ENCODE data around the gene FAM234B. TPM values are rescaled to one million over a fixed set of nuclear protein-coding genes. Genes with fewer than 3 reads are reported as not detected.
"Not testable (repeated sequence)": the region's sequence is repeated elsewhere in the genome, so short reads cannot be mapped to it uniquely, and the experiment has no call there.

Gene FAM234B
- total RNA-seq, 3 donors from 2014 or later (not counting 1 experiment from before 2014, with no cell fraction given): 5.5 to 8.7 (median 6.6) TPM

DNA sequence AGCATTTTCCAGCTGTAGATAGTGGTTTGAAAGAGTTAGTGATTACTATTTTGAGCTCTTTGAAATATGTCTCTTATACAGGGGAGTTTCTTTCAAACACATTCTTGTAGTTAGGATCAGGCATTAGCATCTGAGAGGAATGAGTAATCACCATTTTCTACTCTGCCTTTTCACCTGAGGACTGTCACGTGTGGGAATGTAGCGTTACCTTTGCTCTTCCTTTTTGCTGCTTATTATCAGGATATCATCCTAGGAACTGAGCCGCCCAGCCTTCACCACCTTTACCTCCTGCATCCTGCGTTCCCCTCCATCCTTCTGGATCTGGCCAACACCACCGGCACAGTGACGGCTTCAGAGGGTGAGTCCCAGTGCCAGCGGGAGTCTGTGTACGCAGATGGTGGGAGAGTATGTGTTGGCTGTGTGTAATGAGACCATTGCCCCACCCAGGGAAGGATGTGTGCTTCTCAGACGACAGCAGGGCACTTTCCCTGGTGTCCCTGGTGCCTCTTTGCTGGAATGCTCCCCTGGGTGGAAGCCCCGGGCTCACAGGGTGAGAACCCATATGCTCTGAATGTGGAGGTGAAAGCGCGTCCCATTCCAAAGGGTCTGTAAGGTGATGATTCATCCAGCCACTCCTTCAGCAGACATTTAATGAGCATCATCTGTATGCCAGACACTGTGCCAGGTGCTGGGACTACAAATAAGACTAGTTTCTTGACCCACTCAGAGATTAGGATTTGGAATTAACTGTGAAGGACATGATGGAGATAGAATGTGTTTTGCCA lies 31.8 kb downstream of the FAM234B start:
- Histone ChIP-seq H3K36me3 (ENCODE audit: control insufficient read depth, insufficient read depth, low read length) (peaks cover 8% of the 10 kb centered on the region), H3K4me1 (ENCODE audit: control insufficient read depth, insufficient read depth, low read length) (no peaks in the 10 kb centered on the region), H3K9me3 (ENCODE audit: control insufficient read depth, insufficient read depth, low read length) (no peaks in the 10 kb centered on the region), H3K4me3 (ENCODE audit: low read length) (no peak overlapping the region), H3K27me3 (ENCODE audit: control insufficient read depth, insufficient read depth, low read length) (no peaks in the 10 kb centered on the region), H3K27ac (ENCODE audit: low read length) (no peak overlapping the region)
- no peaks in the 10 kb centered on the region for H3K9me3 Mint-ChIP-seq
- no peak overlapping the region for H3K27ac Mint-ChIP-seq
- TF ChIP-seq, protein P1, sequence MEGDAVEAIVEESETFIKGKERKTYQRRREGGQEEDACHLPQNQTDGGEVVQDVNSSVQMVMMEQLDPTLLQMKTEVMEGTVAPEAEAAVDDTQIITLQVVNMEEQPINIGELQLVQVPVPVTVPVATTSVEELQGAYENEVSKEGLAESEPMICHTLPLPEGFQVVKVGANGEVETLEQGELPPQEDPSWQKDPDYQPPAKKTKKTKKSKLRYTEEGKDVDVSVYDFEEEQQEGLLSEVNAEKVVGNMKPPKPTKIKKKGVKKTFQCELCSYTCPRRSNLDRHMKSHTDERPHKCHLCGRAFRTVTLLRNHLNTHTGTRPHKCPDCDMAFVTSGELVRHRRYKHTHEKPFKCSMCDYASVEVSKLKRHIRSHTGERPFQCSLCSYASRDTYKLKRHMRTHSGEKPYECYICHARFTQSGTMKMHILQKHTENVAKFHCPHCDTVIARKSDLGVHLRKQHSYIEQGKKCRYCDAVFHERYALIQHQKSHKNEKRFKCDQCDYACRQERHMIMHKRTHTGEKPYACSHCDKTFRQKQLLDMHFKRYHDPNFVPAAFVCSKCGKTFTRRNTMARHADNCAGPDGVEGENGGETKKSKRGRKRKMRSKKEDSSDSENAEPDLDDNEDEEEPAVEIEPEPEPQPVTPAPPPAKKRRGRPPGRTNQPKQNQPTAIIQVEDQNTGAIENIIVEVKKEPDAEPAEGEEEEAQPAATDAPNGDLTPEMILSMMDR (IDR thresholded peaks at IDR 0.05): no peak
- no peak for ATAC-seq
- DNase-seq: no peak
- no peaks in the 10 kb centered on the region for H3K4me1 Mint-ChIP-seq
- H3K4me3 Mint-ChIP-seq: no peak overlapping the region
- WGBS (ENCODE audit: insufficient coverage): 89% methylated on average over 12 of the region's 12 CpGs
- no peaks in the 10 kb centered on the region for H3K36me3 Mint-ChIP-seq
- intact Hi-C loops (cut with micrococcal nuclease): no loop called here
- H3K27me3 Mint-ChIP-seq (ENCODE audit: low read depth in 2 of 2): no peaks in the 10 kb centered on the region

DNA sequence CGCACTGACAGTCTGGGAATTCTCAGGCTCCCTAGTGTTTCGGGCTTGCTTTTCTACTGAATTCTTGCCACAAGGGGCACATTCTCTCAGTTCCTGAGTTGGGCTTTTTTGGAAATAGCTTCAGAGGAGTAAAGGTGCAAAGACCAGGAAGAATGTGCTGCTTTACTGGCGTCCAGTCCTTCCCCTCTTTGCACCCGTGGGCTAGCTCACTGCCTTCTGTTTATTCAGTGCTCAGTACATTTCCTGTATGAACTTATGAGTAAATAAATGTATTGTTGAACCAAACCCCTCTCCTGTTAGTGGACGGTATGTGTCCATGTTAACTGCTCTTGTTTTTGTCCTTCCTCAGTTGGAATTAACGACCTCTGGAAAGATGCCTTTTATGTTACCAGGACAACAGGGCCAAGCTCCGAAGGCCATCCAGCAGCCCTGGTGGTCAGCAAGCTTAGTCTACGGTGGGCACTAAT lies 35.3 kb downstream of the FAM234B start:
- H3K27me3 Mint-ChIP-seq (ENCODE audit: low read depth in 2 of 2): no peaks in the 10 kb centered on the region
- no peak overlapping the region for H3K27ac Mint-ChIP-seq
- H3K9me3 Mint-ChIP-seq: no peaks in the 10 kb centered on the region
- ATAC-seq (no peak), DNase-seq (no peak)
- intact Hi-C loops (cut with micrococcal nuclease): no loop called here
- H3K36me3 Mint-ChIP-seq: no peaks in the 10 kb centered on the region
- H3K9me3 ChIP-seq (ENCODE audit: control insufficient read depth, insufficient read depth, low read length): no peaks in the 10 kb centered on the region
- H3K27ac ChIP-seq (ENCODE audit: low read length): no peak overlapping the region
- no peak overlapping the region for H3K4me3 Mint-ChIP-seq
- 95% methylated on average over 7 of the region's 8 CpGs for WGBS (ENCODE audit: insufficient coverage)
- no peaks in the 10 kb centered on the region for H3K27me3 ChIP-seq (ENCODE audit: control insufficient read depth, insufficient read depth, low read length)
- H3K4me1 ChIP-seq (ENCODE audit: control insufficient read depth, insufficient read depth, low read length): no peaks in the 10 kb centered on the region
- no peak overlapping the region for H3K4me3 ChIP-seq (ENCODE audit: low read length)
- H3K36me3 ChIP-seq (ENCODE audit: control insufficient read depth, insufficient read depth, low read length): no peaks in the 10 kb centered on the region
- H3K4me1 Mint-ChIP-seq: no peaks in the 10 kb centered on the region
- TF ChIP-seq, protein P1 (IDR thresholded peaks at IDR 0.05): no peak

DNA sequence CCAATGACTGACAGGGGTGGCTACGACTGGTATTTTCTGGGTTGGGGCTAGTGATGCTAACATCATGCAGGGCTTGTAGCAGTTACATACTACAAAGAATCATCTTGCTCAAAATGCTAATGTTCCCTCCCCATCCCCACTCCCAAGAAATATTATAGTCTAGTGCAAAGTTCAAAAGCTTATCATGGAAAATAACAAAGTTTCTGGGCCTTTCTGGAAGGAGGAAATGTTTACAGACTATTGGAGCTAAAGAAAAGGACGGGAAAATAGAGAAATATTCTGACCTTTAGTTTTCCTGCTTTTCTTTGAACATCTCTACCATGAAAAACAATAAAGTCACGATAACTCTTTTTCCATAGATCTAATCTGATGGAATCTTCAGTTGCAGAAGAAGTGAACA lies 36.1 kb downstream of the FAM234B start:
- H3K27ac Mint-ChIP-seq: no peak overlapping the region
- Histone ChIP-seq H3K4me1 (ENCODE audit: control insufficient read depth, insufficient read depth, low read length) (no peaks in the 10 kb centered on the region), H3K4me3 (ENCODE audit: low read length) (no peak overlapping the region), H3K9me3 (ENCODE audit: control insufficient read depth, insufficient read depth, low read length) (no peaks in the 10 kb centered on the region), H3K27me3 (ENCODE audit: control insufficient read depth, insufficient read depth, low read length) (no peaks in the 10 kb centered on the region), H3K36me3 (ENCODE audit: control insufficient read depth, insufficient read depth, low read length) (no peaks in the 10 kb centered on the region), H3K27ac (ENCODE audit: low read length) (no peak overlapping the region)
- no peaks in the 10 kb centered on the region for H3K9me3 Mint-ChIP-seq
- no peak for ATAC-seq
- no peaks in the 10 kb centered on the region for H3K27me3 Mint-ChIP-seq (ENCODE audit: low read depth in 2 of 2)
- intact Hi-C loops (cut with micrococcal nuclease): no loop called here
- 100% methylated on average over 1 of the region's 3 CpGs for WGBS (ENCODE audit: insufficient coverage)
- TF ChIP-seq, protein P1 (IDR thresholded peaks at IDR 0.05): no peak
- no peak overlapping the region for H3K4me3 Mint-ChIP-seq
- DNase-seq: no peak
- no peaks in the 10 kb centered on the region for H3K4me1 Mint-ChIP-seq
- H3K36me3 Mint-ChIP-seq: no peaks in the 10 kb centered on the region

DNA sequence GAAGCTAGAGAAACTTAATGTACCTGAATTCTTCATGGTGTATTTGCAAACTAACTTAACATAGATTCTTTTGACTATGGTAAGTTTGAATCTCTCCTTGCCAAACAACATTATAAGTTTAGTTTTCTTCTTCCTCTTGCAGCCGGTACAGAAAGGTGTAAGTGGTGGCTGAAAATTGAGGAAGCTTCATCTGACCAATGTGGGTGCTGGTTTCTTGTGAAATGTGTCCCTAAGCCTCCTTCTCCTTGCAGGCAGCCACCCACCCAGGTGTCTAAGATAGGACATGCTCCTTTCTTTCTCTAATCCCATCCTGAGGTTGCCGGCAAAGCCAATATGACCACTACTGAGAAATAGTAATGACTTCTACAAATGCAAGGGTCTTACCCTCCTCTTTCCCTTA lies 38.7 kb downstream of the FAM234B start:
- H3K4me1 ChIP-seq (ENCODE audit: control insufficient read depth, insufficient read depth, low read length): no peaks in the 10 kb centered on the region
- DNase-seq (no peak), ATAC-seq (no peak)
- H3K9me3 ChIP-seq (ENCODE audit: control insufficient read depth, insufficient read depth, low read length): no peaks in the 10 kb centered on the region
- no peaks in the 10 kb centered on the region for H3K36me3 ChIP-seq (ENCODE audit: control insufficient read depth, insufficient read depth, low read length)
- WGBS (ENCODE audit: insufficient coverage): 100% methylated on average over 1 of the region's 2 CpGs
- H3K4me3 ChIP-seq (ENCODE audit: low read length): no peak overlapping the region
- TF ChIP-seq, protein P1 (IDR thresholded peaks at IDR 0.05): no peak
- H3K27me3 ChIP-seq (ENCODE audit: control insufficient read depth, insufficient read depth, low read length): no peaks in the 10 kb centered on the region
- Mint-ChIP-seq H3K36me3 (no peaks in the 10 kb centered on the region), H3K4me1 (no peaks in the 10 kb centered on the region), H3K27me3 (ENCODE audit: low read depth in 2 of 2) (no peaks in the 10 kb centered on the region), H3K4me3 (no peak overlapping the region), H3K9me3 (no peaks in the 10 kb centered on the region), H3K27ac (no peak overlapping the region)
- intact Hi-C loops (cut with micrococcal nuclease): no loop called here
- no peak overlapping the region for H3K27ac ChIP-seq (ENCODE audit: low read length)

DNA sequence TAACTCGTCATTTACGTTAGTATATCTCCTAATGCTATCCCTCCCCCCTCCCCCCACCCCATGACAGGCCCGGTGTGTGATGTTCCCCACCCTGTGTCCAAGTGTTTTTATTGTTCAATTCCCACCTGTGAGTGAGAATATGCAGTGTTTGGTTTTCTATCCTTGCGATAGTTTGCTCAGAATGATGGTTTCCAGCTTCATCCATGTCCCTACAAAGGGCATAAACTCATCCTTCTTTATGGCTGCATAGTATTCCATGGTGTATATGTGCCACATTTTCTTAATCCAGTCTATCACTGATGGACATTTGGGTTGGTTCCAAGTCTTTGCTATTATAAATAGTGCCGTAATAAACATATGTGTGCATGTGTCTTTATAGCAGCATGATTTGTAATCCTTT lies 39.5 kb downstream of the FAM234B start:
- H3K9me3 Mint-ChIP-seq; H3K27ac Mint-ChIP-seq; H3K4me1 Mint-ChIP-seq; H3K36me3 ChIP-seq (ENCODE audit: control insufficient read depth, insufficient read depth, low read length); ATAC-seq; H3K4me3 Mint-ChIP-seq; intact Hi-C loops (cut with micrococcal nuclease); H3K27me3 Mint-ChIP-seq (ENCODE audit: low read depth in 2 of 2); H3K4me3 ChIP-seq (ENCODE audit: low read length); H3K4me1 ChIP-seq (ENCODE audit: control insufficient read depth, insufficient read depth, low read length); DNase-seq; H3K9me3 ChIP-seq (ENCODE audit: control insufficient read depth, insufficient read depth, low read length); H3K27ac ChIP-seq (ENCODE audit: low read length); H3K36me3 Mint-ChIP-seq; H3K27me3 ChIP-seq (ENCODE audit: control insufficient read depth, insufficient read depth, low read length): not testable (repeated sequence)
- WGBS (ENCODE audit: insufficient coverage): 100% methylated on average over 1 of the region's 5 CpGs
